HG02642 (cell line): Measurements from ENCODE around the gene PARVB.
A peak's percentile ranks its signal among the peaks of the same experiment; 100 is the strongest.
"Not testable (repeated sequence)": the region's sequence is repeated elsewhere in the genome, so short reads cannot be mapped to it uniquely, and the experiment has no call there.

Experiments used
- ATAC-seq: cut with Tn5 transposase; IDR thresholded peaks from one replicate; pipeline ENCODE4 v1.9.1; 2021; ENCODE audit warnings: mild to moderate bottlenecking; ENCODE audit not compliant: unreplicated experiment, poor library complexity

PARVB gene

DNA sequence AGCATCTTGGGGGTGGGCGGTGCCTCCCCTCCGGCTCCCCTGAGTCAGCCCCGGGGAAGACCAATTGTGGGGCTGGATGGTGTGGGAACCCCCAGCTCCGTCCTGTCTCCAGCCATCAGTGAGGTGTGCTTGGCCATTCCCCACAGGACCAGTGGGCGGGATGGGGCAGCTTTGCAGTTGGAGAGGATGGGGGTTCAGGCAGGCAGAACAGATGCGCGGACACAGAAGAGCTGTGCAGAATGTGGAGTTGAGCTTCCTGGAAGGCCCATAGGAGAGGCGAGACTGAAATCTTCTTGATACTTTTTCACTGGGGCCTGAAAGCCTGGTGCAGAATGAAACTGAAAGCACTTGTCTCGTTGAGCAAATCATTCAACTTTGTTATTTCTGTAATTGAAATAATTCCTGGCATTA lies 23.8 kb downstream of the PARVB start:
- peak; percentile 45 for ATAC-seq

DNA sequence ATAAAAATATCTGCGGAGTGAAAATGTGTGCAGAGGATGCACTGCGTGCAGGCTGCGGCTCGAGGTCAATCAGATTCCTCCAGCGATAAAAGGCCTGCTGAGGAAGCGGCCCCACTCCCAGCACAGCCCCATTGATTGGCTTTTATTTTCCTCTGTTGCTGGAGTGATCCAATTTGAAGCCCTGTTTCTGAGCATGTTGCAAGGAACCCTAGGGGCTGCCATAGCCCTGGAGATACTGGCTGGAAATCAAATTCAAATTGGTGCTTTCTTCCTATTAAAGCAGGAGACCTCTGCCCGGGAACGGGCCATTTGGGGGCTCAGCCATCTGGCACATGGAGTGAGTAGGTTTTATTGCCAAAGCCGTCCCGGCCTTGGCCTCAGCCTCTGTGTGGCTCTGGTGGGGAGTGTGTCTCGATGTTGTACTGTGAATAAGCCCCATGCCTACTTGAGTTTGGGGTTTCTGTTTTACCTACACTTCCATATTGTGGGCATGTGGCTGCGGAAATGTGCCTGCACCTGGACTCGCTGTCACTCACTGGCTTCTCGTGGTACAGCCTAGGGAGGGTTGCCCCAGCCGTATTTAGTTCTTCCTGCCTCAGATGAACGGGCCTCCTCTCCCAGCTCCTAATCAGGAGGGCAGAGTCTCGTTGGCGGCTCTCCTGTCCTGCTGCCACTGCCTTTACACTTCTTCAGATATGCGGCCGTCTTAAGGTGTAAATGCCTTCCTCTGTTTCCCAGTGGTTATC lies 25.6 kb downstream of the PARVB start:
- no peak for ATAC-seq

DNA sequence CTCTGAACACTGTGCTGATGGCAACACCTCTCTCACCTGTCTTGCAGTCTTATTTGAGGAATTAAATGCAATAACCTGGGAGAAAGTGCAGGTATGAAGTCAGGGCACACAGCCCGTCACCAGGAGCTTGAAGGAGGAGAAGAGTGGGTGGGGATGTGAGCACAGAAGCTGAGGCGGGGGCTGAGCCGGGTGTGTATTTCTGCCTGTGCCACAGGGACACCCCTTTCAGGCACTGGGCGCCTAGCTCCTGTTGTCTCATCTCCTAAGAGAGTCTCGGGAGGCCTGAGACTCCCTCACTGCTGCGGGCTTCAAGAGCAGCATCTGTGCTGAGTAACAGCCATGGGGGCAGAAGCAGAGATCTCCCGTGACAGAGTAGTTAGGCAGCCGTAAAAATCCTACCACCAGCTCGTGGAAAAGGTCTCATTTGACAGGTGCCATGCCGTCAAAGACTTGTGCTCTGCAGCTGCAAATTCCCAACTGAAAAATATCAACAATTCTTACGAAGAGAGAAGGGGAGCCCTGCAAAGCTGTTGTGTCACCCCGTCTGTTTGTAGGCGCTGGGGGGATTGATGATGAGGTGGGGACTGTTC lies 26.8 kb downstream of the PARVB start:
- no peak for ATAC-seq

DNA sequence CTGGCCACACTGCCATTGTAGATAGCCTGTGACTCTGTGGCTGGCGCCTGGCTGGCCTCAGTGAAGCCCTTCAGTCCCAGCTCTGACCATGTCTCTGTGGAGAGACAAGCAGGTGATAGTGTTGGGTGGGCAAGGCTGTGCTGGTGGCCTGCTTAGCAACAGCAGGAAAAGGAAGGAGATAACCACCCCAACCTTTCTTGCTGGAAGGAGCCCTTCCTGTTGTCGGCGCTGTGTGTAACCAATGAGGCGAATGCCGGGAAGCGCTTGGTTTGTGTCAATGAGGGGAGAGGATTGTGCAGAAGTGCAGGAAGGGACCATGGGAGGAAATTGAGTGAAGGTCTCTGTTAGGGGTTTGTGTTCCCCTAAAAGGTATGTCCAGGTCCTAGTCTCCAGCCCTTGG lies 27.3 kb downstream of the PARVB start:
- ATAC-seq, result no peak

DNA sequence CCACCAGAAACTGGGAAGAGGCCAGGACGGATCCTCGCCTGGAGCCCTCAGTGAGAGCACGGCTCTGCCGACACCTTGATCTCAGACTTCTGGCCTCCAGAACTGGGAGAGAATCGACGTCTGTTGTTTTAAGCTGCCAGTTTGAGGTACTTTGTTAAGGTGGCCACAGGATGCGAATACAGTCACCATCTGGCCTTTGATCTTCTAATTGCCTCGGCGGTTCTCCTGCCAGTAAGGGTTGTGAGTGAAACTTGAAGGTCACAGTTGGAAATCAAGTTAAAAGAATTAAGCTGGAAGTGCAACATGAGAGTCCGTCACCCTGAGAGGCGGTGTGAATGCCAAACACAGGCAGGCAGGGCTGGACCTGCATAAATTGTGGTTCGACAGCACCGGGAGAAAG lies 27.9 kb downstream of the PARVB start:
- no peak for ATAC-seq

DNA sequence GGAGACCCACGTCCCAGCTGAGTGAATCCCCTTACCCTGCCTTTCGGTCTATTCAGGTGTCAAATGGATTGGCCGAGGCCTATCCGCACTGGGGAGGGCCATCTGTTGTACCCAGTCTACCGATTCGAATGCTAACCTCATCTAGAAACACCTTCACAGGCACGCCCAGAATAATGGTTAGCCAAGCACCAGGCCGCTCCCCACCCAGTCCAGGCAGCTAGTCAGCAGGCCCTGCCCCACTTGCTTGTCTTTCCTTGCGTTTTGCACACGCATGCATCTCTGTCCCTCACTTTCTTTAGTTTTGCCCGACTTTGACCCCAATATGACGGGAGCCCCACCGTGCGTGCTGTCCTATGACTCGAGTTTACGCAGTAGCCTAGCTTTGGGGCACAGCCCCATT lies 31.7 kb downstream of the PARVB start:
- ATAC-seq, result no peak

DNA sequence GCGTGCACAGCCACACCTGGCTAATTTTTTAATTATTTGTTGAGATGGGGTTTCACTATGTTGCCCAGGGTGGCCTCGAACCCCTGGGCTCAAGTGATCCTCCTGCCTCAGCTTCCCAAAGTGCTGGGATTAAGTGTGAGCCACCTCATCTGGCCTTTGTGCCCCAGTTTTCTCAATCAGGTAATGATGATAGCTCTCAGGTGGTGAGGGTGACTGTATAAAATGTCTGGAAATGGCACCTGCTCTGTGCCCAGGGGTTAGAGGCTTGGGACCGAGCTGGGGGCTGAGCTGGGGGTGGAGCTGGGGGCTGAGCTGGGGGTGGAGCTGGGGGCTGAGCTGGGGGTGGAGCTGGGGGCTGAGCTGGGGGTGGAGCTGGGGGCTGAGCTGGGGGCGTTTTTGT lies 32.5 kb downstream of the PARVB start:
- not testable (repeated sequence) for ATAC-seq

DNA sequence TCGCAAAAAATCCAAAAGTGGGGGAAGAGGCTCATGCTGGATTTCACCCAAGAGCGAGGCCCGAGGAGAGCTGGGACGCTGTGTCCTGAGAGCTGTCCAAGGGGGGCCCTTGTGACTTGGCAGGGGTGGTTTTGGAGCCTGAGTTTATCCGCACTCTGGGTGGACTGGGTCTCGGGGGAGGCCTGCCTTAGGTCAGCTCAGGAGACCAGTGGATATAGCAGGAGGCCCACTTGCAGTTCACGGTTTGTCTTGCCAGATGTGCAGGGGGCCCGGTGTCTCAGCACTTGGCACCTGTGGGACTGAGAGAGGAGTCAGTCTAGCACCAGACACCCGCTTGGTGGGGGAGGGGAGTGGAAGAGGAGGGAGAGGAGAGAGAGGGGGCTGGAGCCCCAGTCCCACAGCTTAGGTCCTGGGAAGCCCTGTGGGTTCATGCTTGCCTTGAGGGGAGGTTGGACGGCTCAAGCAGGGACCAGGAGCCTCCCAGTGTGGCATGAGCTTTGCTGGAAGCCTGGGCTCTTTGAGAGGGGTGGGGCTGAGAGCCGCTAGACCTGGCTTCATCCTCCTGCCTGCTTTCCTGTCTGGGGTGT lies 33.4 kb downstream of the PARVB start:
- ATAC-seq, result no peak

DNA sequence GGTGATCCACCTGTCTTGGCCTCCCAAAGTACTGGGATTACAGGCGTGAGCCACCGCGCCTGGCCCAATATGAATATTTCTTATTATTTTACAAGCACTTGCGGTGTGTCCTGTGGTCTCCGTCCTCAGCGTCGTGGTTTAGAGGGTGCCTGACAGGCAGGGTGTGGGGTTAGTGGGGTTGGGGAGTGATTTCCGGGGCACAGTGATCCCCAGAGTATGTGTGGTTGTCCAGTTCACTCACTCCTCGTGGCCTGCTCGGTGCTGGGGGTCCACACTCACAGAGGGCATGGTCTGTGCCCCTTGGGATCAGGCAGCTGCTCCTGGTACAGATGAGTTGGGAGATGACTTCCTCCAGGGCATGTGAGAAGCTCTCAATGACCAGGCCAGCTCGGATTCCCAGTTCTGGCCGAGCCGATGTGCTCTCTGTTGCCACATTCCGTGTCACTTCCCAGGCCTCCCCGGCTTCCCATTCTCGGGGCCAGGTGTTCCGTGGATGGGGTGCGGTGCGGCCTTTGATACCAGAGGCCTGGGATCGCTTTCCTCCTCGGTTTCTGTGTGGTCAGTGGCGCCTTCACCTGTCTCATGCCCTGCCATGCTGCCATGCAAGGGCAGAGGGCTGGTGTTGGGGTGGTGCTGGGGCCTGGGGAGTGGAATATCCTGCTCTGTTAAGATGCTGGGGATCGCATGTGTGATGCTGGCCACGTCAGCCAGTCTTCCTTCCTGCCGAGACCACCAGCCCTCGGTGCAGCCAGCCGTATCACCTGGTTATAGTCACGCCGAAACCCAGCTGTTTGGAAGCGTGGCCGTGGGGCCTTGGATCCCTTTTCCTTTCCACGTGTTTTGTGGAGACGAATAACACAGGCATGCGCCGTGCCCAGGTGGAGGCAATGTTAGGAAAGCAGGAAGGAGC lies 39.6 kb downstream of the PARVB start:
- no peak for ATAC-seq

DNA sequence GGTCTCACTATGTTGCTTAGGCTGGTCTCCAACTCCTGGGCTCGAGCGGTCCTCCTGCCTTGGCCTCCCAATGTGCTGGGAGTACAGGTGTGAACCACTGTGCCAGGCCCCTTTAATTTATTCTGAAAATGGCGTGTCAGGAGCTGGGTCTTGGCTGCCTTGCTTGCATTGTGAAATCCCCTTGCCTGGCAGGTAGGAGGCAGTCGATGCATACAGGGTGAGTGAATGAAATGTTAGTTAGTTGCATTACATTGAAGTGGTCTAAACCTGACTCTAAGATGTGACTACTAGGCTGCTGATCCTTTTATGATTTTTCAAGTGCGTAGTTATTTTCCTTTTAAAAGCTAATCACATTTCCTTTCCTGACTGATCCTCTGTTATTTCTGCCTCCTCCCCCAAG lies 42.9 kb downstream of the PARVB start:
- no peak for ATAC-seq

DNA sequence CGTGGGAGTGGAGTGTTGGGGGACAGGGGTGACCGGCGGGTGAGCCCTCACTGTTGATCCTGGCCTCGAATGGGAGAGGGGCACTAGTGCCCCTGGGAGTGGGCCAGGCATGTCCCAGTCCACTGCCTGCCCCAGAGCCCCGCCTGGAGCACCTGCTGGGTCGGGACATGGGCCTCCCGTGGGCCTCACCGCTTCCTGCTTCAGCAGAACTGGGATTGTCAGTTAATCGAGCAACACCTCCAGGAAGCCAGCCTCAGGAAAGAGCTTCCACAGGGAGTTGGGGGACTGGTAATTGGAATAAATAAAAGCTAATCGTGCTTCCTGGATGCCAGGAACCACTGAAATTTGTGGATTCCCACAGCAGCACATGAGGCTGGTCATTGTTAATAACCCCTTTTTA lies 43.8 kb downstream of the PARVB start:
- ATAC-seq, result no peak

DNA sequence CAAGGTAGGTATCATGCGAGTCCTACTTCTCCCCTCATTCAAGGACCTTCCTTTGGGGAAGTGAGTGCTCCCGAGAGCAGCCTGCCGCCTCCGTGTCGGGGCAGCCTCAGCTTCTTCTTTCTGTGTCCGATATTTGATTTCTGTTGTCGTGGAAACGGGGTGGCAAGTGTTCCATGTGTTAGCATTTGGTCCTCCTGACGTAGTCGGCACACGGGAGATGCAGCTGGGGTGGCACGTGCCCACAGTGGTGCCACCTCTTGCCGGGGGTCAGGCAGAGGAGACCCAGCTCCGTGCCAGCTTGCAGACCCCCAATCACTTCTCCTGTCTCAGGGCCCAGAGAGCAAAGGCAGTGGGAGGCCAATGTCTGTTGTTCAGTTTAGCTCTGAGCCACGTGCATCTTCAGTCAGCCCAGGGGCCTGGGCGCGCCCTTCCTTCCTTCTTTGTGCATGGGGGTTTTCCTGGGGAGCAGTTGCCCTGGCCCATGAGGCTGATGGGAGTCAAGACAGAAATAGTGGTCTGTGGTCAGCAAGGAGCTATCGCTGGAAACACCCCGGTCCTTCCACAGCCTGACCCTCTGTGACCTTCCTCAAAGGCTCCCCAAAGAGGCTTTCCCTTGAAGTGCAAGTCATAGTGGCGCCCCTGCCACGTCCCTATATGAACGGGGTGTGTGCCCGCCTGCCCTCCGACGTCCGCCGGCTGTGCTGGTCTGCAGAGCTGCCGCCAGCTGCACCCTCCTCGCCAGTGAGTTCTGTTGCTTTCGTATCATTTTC lies 44.5 kb downstream of the PARVB start:
- no peak for ATAC-seq

DNA sequence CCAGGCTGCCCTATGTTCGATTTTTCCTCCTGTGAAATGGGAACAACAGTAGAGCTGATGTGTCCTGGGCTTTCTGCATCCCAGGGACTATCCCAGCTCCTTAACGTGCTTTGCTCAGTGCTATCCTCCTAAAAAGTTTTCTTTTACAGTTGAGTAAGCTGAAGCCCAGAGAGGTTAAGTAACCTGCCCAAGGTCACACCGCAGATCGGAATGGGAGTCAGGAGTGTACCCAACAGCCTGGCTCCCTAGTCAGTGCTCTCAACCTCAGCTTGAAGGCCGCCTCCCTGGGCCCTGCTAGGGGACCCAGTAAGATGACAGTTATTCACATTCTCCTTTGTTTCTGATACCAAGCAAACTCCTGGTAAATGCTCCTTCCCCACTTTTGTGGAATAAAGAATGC lies 45.9 kb downstream of the PARVB start:
- ATAC-seq, result no peak

DNA sequence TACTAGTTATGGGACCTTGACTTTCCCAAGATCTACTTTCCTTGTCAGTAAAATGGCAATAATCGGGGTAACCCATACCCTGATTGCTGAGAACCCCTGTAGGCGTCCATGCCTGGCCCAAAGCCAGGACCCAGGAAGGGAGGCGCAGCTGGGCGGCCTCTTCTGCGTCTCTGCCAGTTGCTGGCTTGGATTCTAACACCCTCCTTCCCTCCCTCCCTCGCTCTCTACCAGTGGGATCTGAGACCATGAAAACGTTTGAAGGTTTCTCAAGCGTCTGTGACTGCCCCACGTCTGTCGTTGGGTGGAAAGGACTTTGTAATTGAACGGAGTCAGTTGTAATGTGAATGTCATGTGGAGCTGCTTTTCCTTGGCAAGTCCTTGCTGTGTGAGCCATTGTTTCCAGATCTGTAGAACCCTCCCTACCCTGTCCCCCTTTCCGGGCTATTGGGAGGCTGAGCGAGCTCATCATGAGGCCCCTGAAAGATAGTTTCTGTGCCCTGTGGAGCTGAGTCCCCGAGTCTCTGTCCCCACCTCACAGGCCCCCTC lies 47.8 kb downstream of the PARVB start:
- no peak for ATAC-seq

DNA sequence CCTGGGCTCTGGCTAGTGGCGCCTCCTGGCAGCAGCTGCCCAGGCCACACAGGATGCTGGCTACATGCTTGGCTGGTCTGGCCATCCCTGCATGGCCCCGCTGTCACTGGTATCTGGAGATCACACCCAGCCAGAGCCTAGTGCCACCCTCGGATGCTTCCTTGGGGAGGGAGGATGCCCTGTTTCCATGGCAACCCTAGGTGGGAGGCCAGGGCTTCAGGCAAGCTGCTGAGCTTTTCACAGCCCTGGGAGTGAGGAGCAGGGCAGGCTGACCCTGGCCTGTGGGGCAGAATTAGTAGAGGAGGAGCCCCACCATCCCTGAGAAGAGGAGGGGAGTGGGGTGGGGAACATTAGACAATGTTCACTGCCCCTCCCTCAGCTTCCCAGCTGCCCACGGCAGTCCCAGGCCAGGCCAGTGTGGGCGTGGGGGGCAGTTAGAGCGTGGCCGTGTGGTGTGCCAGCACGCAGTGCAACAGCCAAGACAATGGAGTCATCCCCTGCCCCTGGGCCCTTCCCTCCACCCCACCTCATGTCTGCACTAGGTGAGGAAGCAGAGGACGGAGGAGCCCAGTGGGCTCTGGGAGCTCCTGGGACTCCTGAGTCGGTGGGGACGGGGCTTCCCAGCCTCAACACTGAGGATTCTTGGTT lies 50.4 kb downstream of the PARVB start:
- ATAC-seq, result no peak

DNA sequence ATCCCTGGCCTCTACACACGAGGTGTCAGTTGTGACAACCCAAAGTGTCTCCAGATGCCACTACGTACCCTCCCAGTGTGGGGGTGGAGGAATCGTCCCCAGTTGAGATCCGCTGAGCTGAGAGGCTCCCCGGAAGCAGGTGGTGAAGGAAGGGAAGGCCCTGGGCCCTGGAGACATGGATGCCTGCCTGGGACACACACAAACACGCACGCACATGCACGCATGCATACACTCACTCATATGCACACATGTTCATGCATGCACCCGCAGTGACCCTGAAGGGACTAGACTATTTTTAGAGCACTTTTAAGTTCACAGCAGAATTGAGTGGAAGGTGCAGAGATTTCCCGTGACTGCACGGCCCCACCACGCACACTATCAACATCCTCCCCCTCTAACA lies 50.9 kb downstream of the PARVB start:
- no peak for ATAC-seq

DNA sequence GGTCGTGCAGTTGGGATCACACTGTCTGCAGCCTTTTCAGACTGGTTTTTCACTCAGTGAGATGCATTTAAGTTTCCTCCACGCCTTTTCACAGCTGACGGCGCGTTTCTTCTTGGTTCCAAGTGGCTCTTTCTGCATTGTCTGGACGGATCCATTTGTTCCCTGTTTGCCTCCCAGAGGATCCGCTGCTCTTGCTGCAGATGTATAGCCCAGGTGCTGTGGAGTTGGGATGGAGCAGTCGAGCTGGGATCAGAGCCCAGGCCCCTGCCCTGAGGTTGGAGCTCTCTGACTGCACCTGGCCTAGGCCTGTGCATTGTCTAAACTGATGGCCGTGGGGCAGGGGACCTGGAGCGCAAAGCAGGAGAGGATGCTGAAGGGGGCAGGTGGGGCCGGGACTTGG lies 51.6 kb downstream of the PARVB start:
- no peak for ATAC-seq

DNA sequence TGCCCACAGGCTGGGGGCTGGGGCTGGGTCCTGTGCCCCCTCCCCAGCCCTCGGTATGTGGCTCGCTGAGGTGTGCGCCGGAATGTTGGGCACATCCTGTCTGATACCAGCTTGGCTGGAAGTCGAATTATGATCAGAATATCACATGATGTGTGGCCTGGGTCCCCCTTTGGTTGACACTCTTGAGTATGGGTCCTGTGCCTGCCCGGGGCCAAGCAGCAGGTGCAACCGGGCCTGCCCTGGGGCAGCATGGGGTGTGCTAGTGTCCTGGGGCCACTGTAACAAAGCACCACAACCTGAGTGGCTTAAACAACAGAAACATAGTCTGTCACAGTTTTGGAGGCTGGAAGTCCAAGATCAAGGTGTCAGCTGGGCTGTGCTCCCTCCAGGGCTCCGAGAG lies 52.7 kb downstream of the PARVB start:
- no peak for ATAC-seq
